GM20431 (cell line): Measurements from ENCODE around the gene GRIN1.

ENCODE experiments used
- in situ Hi-C: fragments of 300-500 bp; cut with MseI, MboI; formaldehyde crosslinking; loops from one replicate; pipeline ENCODE4 v1.15.0; 2020; ENCODE audit warnings: low sequenced_read_pairs; ENCODE audit not compliant: unreplicated experiment

The GRIN1 gene

GRCh38 chr9:137145731-137146526 is 7.0 kb downstream of the GRIN1 start:
- in situ Hi-C loops: no loop called here

GRCh38 chr9:137146527-137146918 is 7.6 kb downstream of the GRIN1 start:
- in situ Hi-C loops: no loop called here

GRCh38 chr9:137147091-137147792 is 8.3 kb downstream of the GRIN1 start:
- in situ Hi-C loops: no loop called here

- in situ Hi-C loops: no loop called here
Measured at GRCh38 chr9:137147793-137148160, 8.8 kb downstream of the GRIN1 start.

- in situ Hi-C loops: no loop called here
Measured at GRCh38 chr9:137148242-137148641, 9.3 kb downstream of the GRIN1 start.

- in situ Hi-C loops: no loop called here
Measured at GRCh38 chr9:137148661-137149060, 9.7 kb downstream of the GRIN1 start.

GRCh38 chr9:137149363-137149762 is 10.4 kb downstream of the GRIN1 start:
- in situ Hi-C loops: no loop called here

- in situ Hi-C loops: no loop called here
Measured at GRCh38 chr9:137149942-137150616, 11.1 kb downstream of the GRIN1 start.

GRCh38 chr9:137150617-137151457 is 11.9 kb downstream of the GRIN1 start:
- in situ Hi-C loops: no loop called here

- in situ Hi-C loops: no loop called here
Measured at GRCh38 chr9:137152844-137153405, 14.0 kb downstream of the GRIN1 start.

- in situ Hi-C loops: no loop called here
Measured at GRCh38 chr9:137156567-137157375, 17.8 kb downstream of the GRIN1 start.

GRCh38 chr9:137157618-137158415 is 18.9 kb downstream of the GRIN1 start:
- in situ Hi-C loops: no loop called here

- in situ Hi-C loops: no loop called here
Measured at GRCh38 chr9:137158625-137159024, 19.7 kb downstream of the GRIN1 start.

- in situ Hi-C loops: no loop called here
Measured at GRCh38 chr9:137159105-137160053, 20.4 kb downstream of the GRIN1 start.

GRCh38 chr9:137160054-137160425 is 21.1 kb downstream of the GRIN1 start:
- in situ Hi-C loops: no loop called here

- in situ Hi-C loops: no loop called here
Measured at GRCh38 chr9:137160716-137161557, 22.0 kb downstream of the GRIN1 start.
